Measurements from ENCODE around the gene FMNL2. TPM values are rescaled to one million over a fixed set of nuclear protein-coding genes. Genes with fewer than 3 reads are reported as not detected.

FMNL2 gene
- total and polyA plus RNA-seq, 4 donors: 81.1 to 173 (median 146) TPM

DNA sequence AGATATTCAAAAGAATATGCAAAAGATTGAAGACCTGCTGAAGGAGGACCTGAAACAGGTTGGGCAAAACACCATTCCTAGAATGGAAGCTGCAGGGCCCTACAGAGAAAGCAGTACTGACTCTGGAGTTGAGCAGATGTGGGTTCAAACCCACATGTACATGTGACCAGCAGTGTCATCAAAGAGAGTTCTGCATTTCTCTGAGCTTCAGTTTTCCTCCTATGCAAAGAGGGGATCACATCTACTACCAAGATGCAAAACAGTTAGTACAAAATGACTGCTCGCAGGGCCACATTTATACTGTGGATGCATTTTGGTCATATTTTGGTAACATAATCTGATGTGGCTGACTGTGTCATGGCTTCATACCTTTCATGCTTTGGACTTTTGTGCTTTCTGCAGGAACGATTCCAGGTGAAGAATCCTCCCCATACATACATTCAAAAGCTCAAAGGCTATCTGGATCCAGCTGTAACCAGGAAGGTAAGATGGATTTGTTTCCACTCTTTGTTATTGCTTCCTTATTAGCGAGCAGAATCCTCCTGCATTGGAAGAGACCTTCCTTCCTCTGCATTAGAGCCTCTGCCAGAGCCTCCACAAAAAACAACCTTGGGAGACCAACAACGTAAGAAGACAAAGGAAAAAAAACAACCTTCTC is 207.5 kb downstream of the FMNL2 start:
- H3K4me1 ChIP-seq (ENCODE audit: control insufficient read depth, insufficient read depth, low read length): peaks cover 8% of the 10 kb centered on the region
- WGBS (ENCODE audit: insufficient coverage): no CpG with 5 or more reads among the region's 4 CpGs
- DNase-seq (ENCODE audit: low read depth in 4 of 6, low spot score in 6 of 6): no peak
- peak overlapping the region; percentile 61 for H3K27ac ChIP-seq (ENCODE audit: low read depth, low read length)
- H3K9me3 ChIP-seq (ENCODE audit: control insufficient read depth, insufficient read depth, low read length): no peaks in the 10 kb centered on the region
- H3K27me3 ChIP-seq (ENCODE audit: control insufficient read depth, insufficient read depth, low read length): no peaks in the 10 kb centered on the region
- no peaks in the 10 kb centered on the region for H3K36me3 ChIP-seq (ENCODE audit: control insufficient read depth, insufficient read depth, low read length)
- no peak overlapping the region for H3K4me3 ChIP-seq (ENCODE audit: low read depth, low read length)

DNA sequence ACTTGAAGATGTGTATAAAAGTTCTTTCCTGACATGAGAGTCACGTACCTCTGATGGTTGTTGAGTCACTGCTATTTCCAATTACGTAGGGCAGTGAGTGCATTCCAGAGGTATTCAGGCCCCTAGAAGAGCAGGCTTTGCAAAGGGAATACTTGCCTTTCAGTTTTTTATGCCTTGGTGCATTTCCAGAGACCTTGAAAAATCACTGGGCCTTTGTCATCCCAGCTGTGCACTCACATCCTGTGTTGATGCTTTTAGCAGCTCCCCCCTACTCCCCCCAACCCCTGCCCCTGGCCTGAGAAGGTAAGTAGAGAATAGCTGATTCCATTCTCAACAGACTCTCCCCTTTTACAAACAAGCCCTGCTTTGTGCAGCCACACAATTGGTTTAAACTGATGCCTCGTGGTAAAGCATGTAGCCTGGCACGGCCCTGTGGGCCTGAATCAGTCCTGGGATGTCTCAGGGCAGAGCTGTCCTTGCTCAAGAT is 208.1 kb downstream of the FMNL2 start:
- peak in 2 of 6 donors; percentile 52 to 61 for DNase-seq (ENCODE audit: low read depth in 4 of 6, low spot score in 6 of 6)
- WGBS (ENCODE audit: insufficient coverage): 0% methylated on average over 1 of the region's 4 CpGs
- Histone ChIP-seq H3K27me3 (ENCODE audit: control insufficient read depth, insufficient read depth, low read length) (no peaks in the 10 kb centered on the region), H3K36me3 (ENCODE audit: control insufficient read depth, insufficient read depth, low read length) (no peaks in the 10 kb centered on the region), H3K9me3 (ENCODE audit: control insufficient read depth, insufficient read depth, low read length) (no peaks in the 10 kb centered on the region), H3K27ac (ENCODE audit: low read depth, low read length) (peak overlapping the region; percentile 61), H3K4me3 (ENCODE audit: low read depth, low read length) (no peak overlapping the region), H3K4me1 (ENCODE audit: control insufficient read depth, insufficient read depth, low read length) (peaks cover 8% of the 10 kb centered on the region)

DNA sequence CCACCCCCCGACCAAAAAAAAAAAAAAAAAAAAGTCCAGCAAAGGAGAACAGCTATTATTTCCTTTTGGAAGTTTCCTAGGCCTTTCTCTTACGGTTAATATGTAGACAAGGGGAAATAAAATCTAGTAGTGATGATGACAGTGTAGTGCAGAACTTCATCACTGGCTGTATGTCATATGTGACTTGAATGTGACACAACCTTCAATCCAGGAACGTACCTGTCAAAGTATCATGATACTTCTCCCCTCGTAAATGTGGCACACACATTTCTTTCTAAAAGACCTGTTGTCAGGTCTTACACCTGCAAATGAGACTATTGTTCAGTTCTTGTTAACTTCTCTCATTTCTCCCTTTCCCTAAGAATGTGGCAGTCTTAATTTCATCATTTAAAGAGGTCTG is 208.7 kb downstream of the FMNL2 start:
- peaks cover 8% of the 10 kb centered on the region for H3K4me1 ChIP-seq (ENCODE audit: control insufficient read depth, insufficient read depth, low read length)
- H3K9me3 ChIP-seq (ENCODE audit: control insufficient read depth, insufficient read depth, low read length): no peaks in the 10 kb centered on the region
- H3K36me3 ChIP-seq (ENCODE audit: control insufficient read depth, insufficient read depth, low read length): no peaks in the 10 kb centered on the region
- no peaks in the 10 kb centered on the region for H3K27me3 ChIP-seq (ENCODE audit: control insufficient read depth, insufficient read depth, low read length)
- no peak overlapping the region for H3K4me3 ChIP-seq (ENCODE audit: low read depth, low read length)
- H3K27ac ChIP-seq (ENCODE audit: low read depth, low read length): peak overlapping the region; percentile 61
- no peak for DNase-seq (ENCODE audit: low read depth in 4 of 6, low spot score in 6 of 6)
- WGBS (ENCODE audit: insufficient coverage): 83% methylated on average over 1 of the region's 4 CpGs

DNA sequence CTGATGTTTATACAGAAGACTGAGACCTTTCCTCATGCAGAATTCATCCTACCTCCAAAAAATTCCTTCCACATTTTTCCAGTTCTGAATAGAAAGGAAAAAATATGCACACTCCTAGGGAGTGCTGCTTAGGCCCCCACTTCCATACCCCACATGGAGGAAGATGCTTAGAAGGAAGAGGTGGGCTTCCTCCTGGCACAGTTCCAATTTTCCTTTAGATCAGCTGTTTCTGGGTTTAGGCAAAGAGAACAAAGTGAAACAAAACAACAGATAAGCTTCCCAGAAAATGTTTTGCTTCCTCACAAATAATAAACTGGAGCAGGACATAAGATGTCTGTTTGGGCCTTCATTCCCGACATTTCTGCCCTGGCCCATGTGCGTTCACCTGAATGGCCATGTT is 209.7 kb downstream of the FMNL2 start:
- H3K4me3 ChIP-seq (ENCODE audit: low read depth, low read length): no peak overlapping the region
- no peaks in the 10 kb centered on the region for H3K27me3 ChIP-seq (ENCODE audit: control insufficient read depth, insufficient read depth, low read length)
- peak in 2 of 6 donors; percentile 32 to 38 for DNase-seq (ENCODE audit: low read depth in 4 of 6, low spot score in 6 of 6)
- no peaks in the 10 kb centered on the region for H3K36me3 ChIP-seq (ENCODE audit: control insufficient read depth, insufficient read depth, low read length)
- H3K4me1 ChIP-seq (ENCODE audit: control insufficient read depth, insufficient read depth, low read length): peaks cover 8% of the 10 kb centered on the region
- no peaks in the 10 kb centered on the region for H3K9me3 ChIP-seq (ENCODE audit: control insufficient read depth, insufficient read depth, low read length)
- no peak overlapping the region for H3K27ac ChIP-seq (ENCODE audit: low read depth, low read length)
- WGBS (ENCODE audit: insufficient coverage): no CpG with 5 or more reads among the region's 2 CpGs

DNA sequence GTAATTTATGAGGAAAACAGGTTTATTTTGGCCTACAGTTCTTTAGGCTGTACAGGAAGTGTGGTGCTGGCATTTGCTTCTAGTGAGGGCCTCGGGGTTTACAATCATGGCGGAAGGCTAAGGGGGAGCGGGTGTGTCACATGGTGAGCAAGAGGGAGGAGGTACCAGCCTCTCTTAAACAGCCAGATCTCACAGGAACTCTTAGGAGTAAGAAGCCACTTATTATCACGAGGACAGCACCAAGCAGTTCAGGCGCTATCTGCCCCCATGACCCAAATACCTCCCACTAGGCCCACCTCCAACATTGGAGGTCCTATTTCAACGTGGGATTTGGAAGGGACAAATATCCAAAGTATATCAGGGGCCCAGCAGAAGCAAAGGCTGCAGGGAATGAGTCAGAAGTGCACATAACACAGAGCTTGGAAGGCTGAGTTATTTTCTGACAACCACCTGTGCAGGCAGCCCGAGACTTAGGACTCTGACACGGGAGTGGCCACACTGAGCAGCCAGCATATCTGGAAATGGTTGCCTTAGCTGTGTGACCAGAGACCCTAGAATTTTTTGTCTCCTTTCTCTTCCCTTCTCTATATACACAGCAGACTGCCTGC is 211.4 kb downstream of the FMNL2 start:
- no peak overlapping the region for H3K27ac ChIP-seq (ENCODE audit: low read depth, low read length)
- peaks cover 8% of the 10 kb centered on the region for H3K4me1 ChIP-seq (ENCODE audit: control insufficient read depth, insufficient read depth, low read length)

DNA sequence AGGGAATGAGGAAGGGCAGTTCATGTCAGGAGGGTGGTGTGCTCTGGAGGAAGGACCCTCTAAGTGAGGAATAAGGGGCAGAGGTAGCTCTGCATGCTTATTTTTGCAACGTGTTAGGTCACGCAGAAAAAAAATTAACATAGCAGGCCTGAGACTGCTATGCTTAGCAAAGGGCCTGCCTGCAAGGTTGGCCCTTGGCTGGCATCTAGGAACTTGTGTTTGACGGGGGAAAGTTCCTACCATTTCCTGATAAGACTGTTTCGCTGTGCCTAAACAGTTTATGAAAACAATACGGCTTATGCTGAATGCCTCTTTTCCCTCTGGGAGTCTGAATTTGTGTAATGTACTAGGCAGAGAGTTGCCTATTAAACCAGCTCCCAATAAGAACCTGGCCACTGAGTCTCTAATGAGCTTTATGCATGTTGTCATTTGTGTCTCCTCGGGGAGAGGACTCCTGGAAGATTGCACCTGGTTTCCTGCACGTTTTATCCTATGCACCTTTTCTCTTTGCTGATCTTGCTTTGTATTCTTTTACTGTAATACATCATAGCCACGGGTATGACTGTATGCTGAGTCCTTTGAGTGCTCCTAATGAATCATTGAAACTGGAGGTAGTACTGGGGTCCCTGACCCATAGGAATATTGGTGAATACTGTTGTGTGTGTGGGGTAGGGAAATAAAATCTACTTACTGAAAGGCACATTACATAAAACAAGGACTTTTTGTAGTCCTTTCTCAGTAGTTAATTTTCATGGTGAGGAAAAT is 213.3 kb downstream of the FMNL2 start:
- Histone ChIP-seq H3K36me3 (ENCODE audit: control insufficient read depth, insufficient read depth, low read length) (no peaks in the 10 kb centered on the region), H3K27me3 (ENCODE audit: control insufficient read depth, insufficient read depth, low read length) (no peaks in the 10 kb centered on the region), H3K9me3 (ENCODE audit: control insufficient read depth, insufficient read depth, low read length) (no peaks in the 10 kb centered on the region), H3K27ac (ENCODE audit: low read depth, low read length) (peak overlapping the region; percentile 25), H3K4me1 (ENCODE audit: control insufficient read depth, insufficient read depth, low read length) (peaks cover 8% of the 10 kb centered on the region), H3K4me3 (ENCODE audit: low read depth, low read length) (no peak overlapping the region)
- WGBS (ENCODE audit: insufficient coverage): 70% methylated on average over 2 of the region's 8 CpGs
- peak in 1 of 6 donors; percentile 36 for DNase-seq (ENCODE audit: low read depth in 4 of 6, low spot score in 6 of 6)

More for the DNA sequence above, 211.4 kb downstream of the FMNL2 start:
- no peak overlapping the region for H3K4me3 ChIP-seq (ENCODE audit: low read depth, low read length)
- no peaks in the 10 kb centered on the region for H3K36me3 ChIP-seq (ENCODE audit: control insufficient read depth, insufficient read depth, low read length)
- H3K27me3 ChIP-seq (ENCODE audit: control insufficient read depth, insufficient read depth, low read length): no peaks in the 10 kb centered on the region
- no peak for DNase-seq (ENCODE audit: low read depth in 4 of 6, low spot score in 6 of 6)
- H3K9me3 ChIP-seq (ENCODE audit: control insufficient read depth, insufficient read depth, low read length): no peaks in the 10 kb centered on the region
- WGBS (ENCODE audit: insufficient coverage): 88% methylated on average over 3 of the region's 8 CpGs

DNA sequence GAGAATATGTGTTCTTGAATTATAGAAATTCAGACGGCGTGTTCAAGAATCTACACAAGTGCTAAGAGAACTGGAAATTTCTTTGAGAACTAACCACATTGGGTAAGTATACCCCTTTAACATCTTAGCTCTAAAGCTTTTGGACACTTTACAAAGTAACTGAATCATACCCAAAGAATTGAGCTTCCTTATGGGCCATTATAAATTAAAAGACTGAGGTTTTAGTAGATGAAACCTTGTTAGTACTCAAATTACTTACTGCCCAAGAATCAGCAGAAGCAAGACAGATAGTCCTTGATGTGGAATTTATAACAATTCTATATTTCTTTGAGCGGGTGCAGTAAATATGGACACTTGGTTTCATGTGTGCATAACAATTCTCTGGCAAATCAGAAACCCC is 214.0 kb downstream of the FMNL2 start:
- no CpG with 5 or more reads among the region's 3 CpGs for WGBS (ENCODE audit: insufficient coverage)
- H3K27me3 ChIP-seq (ENCODE audit: control insufficient read depth, insufficient read depth, low read length): no peaks in the 10 kb centered on the region
- no peak overlapping the region for H3K27ac ChIP-seq (ENCODE audit: low read depth, low read length)
- no peak overlapping the region for H3K4me3 ChIP-seq (ENCODE audit: low read depth, low read length)
- DNase-seq (ENCODE audit: low read depth in 4 of 6, low spot score in 6 of 6): no peak
- peaks cover 8% of the 10 kb centered on the region for H3K4me1 ChIP-seq (ENCODE audit: control insufficient read depth, insufficient read depth, low read length)
- no peaks in the 10 kb centered on the region for H3K36me3 ChIP-seq (ENCODE audit: control insufficient read depth, insufficient read depth, low read length)
- no peaks in the 10 kb centered on the region for H3K9me3 ChIP-seq (ENCODE audit: control insufficient read depth, insufficient read depth, low read length)

DNA sequence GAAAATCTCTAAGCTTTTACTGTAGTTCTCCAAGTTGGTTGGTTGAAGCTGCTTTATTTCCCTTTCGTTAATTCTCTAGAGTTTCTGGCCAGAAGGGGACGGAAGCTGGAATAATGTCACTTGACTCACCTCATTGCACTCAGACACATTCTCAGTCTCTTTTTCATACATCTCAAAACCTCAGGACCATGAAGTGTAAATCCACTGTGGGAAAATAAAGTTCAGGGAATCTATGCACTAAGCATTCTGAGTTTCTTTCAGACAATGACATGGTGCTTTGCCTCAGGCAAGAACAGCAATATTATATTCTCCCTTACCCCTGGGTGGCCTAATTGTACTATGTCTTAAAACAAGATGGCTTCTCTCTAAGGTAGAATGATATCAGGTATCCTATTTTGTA is 214.4 kb downstream of the FMNL2 start:
- no peaks in the 10 kb centered on the region for H3K9me3 ChIP-seq (ENCODE audit: control insufficient read depth, insufficient read depth, low read length)
- no peaks in the 10 kb centered on the region for H3K27me3 ChIP-seq (ENCODE audit: control insufficient read depth, insufficient read depth, low read length)
- no CpG with 5 or more reads among the region's 2 CpGs for WGBS (ENCODE audit: insufficient coverage)
- H3K4me1 ChIP-seq (ENCODE audit: control insufficient read depth, insufficient read depth, low read length): peaks cover 8% of the 10 kb centered on the region
- no peaks in the 10 kb centered on the region for H3K36me3 ChIP-seq (ENCODE audit: control insufficient read depth, insufficient read depth, low read length)
- H3K27ac ChIP-seq (ENCODE audit: low read depth, low read length): no peak overlapping the region
- DNase-seq (ENCODE audit: low read depth in 4 of 6, low spot score in 6 of 6): no peak
- no peak overlapping the region for H3K4me3 ChIP-seq (ENCODE audit: low read depth, low read length)

DNA sequence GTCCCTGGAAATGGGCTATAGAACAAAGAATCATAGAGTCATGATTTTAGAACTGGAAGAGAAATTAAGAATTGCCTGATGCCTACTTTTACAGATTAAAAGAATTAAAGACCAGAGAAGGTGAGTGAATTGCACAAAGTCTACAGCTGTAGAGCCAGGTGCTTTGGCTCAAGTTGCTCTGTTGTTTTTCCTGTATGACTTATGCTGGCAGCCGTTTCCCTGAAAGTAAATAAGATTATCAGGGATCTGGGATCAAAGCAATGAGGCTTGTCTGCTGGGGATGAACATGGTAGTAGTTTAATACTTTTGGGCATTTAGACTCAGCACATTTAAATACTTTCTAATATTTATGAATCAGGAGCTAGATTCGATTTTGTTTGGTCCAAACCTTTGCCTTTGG is 215.4 kb downstream of the FMNL2 start:
- no peak overlapping the region for H3K4me3 ChIP-seq (ENCODE audit: low read depth, low read length)
- H3K9me3 ChIP-seq (ENCODE audit: control insufficient read depth, insufficient read depth, low read length): no peaks in the 10 kb centered on the region
- no peak for DNase-seq (ENCODE audit: low read depth in 4 of 6, low spot score in 6 of 6)
- H3K27me3 ChIP-seq (ENCODE audit: control insufficient read depth, insufficient read depth, low read length): no peaks in the 10 kb centered on the region
- no peak overlapping the region for H3K27ac ChIP-seq (ENCODE audit: low read depth, low read length)
- H3K4me1 ChIP-seq (ENCODE audit: control insufficient read depth, insufficient read depth, low read length): peaks cover 7% of the 10 kb centered on the region
- WGBS (ENCODE audit: insufficient coverage): no CpG with 5 or more reads among the region's 2 CpGs
- H3K36me3 ChIP-seq (ENCODE audit: control insufficient read depth, insufficient read depth, low read length): no peaks in the 10 kb centered on the region

Data from spinal cord (tissue), 10 donors.